Measurements from ENCODE around the gene FARS2. TPM values are rescaled to one million over a fixed set of nuclear protein-coding genes. Genes with fewer than 3 reads are reported as not detected.

FARS2 gene
- total and polyA plus RNA-seq, 9 of the 15 experiments (the other 6 are each of a cell fraction or from before 2014, with no cell fraction given) = 16.5 to 62.2 (median 27.0) TPM

- no peak overlapping the region for H3K4me2 ChIP-seq (ENCODE audit: insufficient read depth, low read length)
- no TSS peak for BruUV-seq (replicated peaks)
- ChIA-PET POLR2A (interaction anchor here (0.7 to 1.0 kb wide), 5 partner anchors 9 to 1405 kb away, joined by 3 read pairs; no protein-coding TSS in a partner anchor), CTCF (ENCODE audit: low intra/inter-chr PET ratio) (no interaction called here)
- H3K36me3 ChIP-seq (ENCODE audit: control insufficient read depth, insufficient read depth, low read length) = no peaks in the 10 kb centered on the region; the same call in 2 of the 3 replicates
- TF ChIP-seq, protein P1, sequence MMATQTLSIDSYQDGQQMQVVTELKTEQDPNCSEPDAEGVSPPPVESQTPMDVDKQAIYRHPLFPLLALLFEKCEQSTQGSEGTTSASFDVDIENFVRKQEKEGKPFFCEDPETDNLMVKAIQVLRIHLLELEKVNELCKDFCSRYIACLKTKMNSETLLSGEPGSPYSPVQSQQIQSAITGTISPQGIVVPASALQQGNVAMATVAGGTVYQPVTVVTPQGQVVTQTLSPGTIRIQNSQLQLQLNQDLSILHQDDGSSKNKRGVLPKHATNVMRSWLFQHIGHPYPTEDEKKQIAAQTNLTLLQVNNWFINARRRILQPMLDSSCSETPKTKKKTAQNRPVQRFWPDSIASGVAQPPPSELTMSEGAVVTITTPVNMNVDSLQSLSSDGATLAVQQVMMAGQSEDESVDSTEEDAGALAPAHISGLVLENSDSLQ (IDR thresholded peaks at IDR 0.05) = peak; percentile 73
- peak; percentile 14; the same call in 1 of the 2 replicates for TF ChIP-seq CTBP1 (IDR thresholded peaks at IDR 0.05; ENCODE audit: borderline replicate concordance)
- no peak for TF ChIP-seq PBX2 (CRISPR knock-in tag; IDR thresholded peaks at IDR 0.05; ENCODE audit: low read depth)
- TF ChIP-seq PBX2 (tag; conservative IDR thresholded peaks at IDR 0.05; ENCODE audit: low read depth) = peak; percentile 40; the same call in 1 of the 2 replicates
- TF ChIP-seq MEIS2 (IDR thresholded peaks at IDR 0.05; ENCODE audit: partially characterized antibody) = peak; percentile 68
- TF ChIP-seq CHAMP1 (IDR thresholded peaks at IDR 0.05) = no peak
- H3K4me1 ChIP-seq (replicated peaks in 1 of 2; ENCODE audit: control insufficient read depth in 2 of 2, insufficient read depth in 2 of 2, low read length in 2 of 2) = peaks cover 15 to 21% of the 10 kb centered on the region in 2 experiments; a peak in 4 of 5 replicates
- no peak for DNase-seq (ENCODE audit: extremely low read depth in 1 of 4, low spot score in 3 of 4)
- no peaks in the 10 kb centered on the region for H3K9me3 ChIP-seq (replicated peaks; ENCODE audit: control insufficient read depth, insufficient read depth, low read depth, low read length)
- 62% methylated on average over 5 of the region's 5 CpGs for WGBS (ENCODE audit: insufficient coverage, low coverage, missing lambda C conversion rate)
- in situ Hi-C loops (cut with MboI) (no loop called here), intact Hi-C loops (cut with micrococcal nuclease) (no loop called here)
- H3K27me3 ChIP-seq (ENCODE audit: control insufficient read depth in 2 of 2, insufficient read depth in 2 of 2, low read length in 2 of 2) = no peaks in the 10 kb centered on the region
- no peak overlapping the region for H3K4me3 ChIP-seq
- no peaks in the 10 kb centered on the region for H3K9me1 ChIP-seq (ENCODE audit: control insufficient read depth, insufficient read depth, low read length)
- no peak overlapping the region for H3K9ac ChIP-seq (ENCODE audit: insufficient read depth in 1 of 2, low read depth in 2 of 2, low read length in 2 of 2)
- H4K20me1 ChIP-seq (replicated peaks; ENCODE audit: control insufficient read depth, insufficient read depth, low read length) = 0 out of 2 replicates have a peak, but pooled peaks cover 3% of the 10 kb centered on the region
- no peak overlapping the region for H3K27ac ChIP-seq (ENCODE audit: extremely low read depth, low read depth, low read length)
- no peak for FAIRE-seq
- H2AFZ ChIP-seq (ENCODE audit: low read depth, low read length) = no peak overlapping the region
- ATAC-seq = no peak
- H3K79me2 ChIP-seq (ENCODE audit: control insufficient read depth, insufficient read depth, low read length) = peaks cover 8% of the 10 kb centered on the region; the same call in 1 of the 3 replicates
Observed at GRCh38 chr6:5285526-5285925, 24.2 kb downstream of the FARS2 start.
